Measurements from ENCODE around the gene GTF2IRD1.

DNA sequence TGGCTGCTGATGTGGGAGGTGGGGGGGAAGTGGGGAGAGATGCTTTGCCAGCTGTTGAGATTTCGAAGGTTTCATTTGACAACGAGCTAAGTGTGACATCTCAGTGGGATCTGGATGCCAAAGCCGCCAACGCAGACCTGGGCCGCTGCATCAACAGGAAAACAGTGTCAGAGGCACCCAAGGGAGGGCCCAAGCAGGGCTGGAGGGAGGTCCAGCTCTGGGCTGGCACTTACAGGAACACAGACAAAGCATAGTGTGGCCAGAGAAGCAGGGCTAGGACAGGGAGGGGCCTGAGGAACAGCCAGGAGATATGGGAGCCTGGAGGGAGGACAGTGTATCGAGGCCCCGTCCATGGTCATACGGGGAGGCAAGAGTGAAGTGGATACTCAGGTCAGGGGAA lies 73.1 kb downstream of the GTF2IRD1 start:
- TF ChIP-seq, protein P1, sequence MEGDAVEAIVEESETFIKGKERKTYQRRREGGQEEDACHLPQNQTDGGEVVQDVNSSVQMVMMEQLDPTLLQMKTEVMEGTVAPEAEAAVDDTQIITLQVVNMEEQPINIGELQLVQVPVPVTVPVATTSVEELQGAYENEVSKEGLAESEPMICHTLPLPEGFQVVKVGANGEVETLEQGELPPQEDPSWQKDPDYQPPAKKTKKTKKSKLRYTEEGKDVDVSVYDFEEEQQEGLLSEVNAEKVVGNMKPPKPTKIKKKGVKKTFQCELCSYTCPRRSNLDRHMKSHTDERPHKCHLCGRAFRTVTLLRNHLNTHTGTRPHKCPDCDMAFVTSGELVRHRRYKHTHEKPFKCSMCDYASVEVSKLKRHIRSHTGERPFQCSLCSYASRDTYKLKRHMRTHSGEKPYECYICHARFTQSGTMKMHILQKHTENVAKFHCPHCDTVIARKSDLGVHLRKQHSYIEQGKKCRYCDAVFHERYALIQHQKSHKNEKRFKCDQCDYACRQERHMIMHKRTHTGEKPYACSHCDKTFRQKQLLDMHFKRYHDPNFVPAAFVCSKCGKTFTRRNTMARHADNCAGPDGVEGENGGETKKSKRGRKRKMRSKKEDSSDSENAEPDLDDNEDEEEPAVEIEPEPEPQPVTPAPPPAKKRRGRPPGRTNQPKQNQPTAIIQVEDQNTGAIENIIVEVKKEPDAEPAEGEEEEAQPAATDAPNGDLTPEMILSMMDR (IDR thresholded peaks at IDR 0.05; ENCODE audit: low read depth, low read length, poor library complexity, severe bottlenecking): no peak
- no peak for TF ChIP-seq EZH2phosphoT487 (IDR thresholded peaks at IDR 0.05; ENCODE audit: borderline replicate concordance, low read length)

All from DOHH2 (cell line).